C4-2B (cell line): ENCODE results near the gene ARHGAP42.
"Not testable (repeated sequence)": the region's sequence is repeated elsewhere in the genome, so short reads cannot be mapped to it uniquely, and the experiment has no call there.

Experiments
- H3K27ac ChIP-seq: fragments of 450-650 bp; 2 replicates; pipeline ENCODE4 v1.5.1; 2017
- ZFX ChIP-seq: fragments of 450-650 bp; IDR thresholded peaks from 2 replicates; pipeline ENCODE4 v1.6.1; 2017
- TF ChIP-seq, protein P1 (sequence below): fragments of 450-650 bp; conservative IDR thresholded peaks from 2 replicates; pipeline ENCODE4 v1.5.1; 2017; ENCODE audit warnings: mild to moderate bottlenecking

The ARHGAP42 gene

DNA sequence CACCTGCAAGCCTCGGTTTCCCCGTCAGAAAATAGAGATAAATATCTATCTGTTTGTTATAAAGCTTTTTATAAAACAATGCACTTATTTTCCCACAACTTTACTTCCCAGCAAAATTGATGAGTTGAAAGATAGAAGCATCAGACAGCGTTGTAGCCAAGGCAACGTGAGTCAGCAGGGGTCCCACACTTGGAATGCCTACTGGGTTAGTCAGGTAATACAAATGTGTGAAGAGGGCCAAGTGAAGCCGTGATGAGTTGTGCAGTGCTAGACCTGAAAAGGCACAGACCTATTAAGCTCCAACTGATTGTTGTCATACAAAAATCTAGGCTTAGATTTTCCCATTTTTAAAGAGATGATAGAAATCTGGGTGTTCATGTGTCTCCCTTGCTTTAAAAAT lies 323.8 kb downstream of the ARHGAP42 start:
- no peak overlapping the region for H3K27ac ChIP-seq
- TF ChIP-seq ZFX, result no peak
- TF ChIP-seq, protein P1, sequence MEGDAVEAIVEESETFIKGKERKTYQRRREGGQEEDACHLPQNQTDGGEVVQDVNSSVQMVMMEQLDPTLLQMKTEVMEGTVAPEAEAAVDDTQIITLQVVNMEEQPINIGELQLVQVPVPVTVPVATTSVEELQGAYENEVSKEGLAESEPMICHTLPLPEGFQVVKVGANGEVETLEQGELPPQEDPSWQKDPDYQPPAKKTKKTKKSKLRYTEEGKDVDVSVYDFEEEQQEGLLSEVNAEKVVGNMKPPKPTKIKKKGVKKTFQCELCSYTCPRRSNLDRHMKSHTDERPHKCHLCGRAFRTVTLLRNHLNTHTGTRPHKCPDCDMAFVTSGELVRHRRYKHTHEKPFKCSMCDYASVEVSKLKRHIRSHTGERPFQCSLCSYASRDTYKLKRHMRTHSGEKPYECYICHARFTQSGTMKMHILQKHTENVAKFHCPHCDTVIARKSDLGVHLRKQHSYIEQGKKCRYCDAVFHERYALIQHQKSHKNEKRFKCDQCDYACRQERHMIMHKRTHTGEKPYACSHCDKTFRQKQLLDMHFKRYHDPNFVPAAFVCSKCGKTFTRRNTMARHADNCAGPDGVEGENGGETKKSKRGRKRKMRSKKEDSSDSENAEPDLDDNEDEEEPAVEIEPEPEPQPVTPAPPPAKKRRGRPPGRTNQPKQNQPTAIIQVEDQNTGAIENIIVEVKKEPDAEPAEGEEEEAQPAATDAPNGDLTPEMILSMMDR, result no peak

DNA sequence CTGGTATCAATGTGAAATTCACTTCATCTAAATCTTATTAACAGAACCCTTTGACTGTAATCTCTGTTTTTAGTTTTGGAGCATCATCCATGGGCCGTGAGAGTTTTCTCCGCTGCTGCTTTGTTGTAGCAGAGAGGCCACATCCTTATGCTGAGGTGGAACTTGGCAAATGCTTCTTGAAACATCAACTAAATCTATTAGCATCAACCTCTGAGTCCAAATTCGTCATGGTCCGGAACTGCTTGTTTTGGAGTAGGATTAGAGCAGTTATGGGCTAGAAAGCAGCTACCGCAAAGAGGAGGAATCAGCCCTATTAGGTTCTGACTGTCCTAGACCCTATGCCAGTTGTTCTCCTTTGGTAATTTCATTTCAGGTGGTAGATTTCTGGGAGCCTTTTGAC lies 324.8 kb downstream of the ARHGAP42 start:
- TF ChIP-seq, protein P1, result no peak
- no peak for TF ChIP-seq ZFX
- no peak overlapping the region for H3K27ac ChIP-seq

DNA sequence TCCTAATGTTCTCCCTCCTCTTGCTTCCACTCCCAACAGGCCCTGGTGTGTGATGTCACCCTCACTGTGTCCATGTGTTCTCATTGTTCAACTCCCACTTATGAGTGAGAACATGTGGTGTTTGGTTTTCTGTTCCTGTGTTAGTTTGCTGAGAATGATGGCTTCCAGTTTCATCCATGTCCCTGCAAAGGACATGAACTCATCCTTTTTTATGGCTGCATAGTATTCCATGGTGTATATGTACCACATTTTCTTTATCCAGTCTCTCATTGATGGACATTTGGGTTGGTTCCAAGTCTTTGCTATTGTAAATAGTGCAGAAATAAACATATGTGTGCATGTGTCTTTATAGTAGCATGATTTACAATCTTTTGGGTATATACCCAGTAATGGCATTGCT lies 326.6 kb downstream of the ARHGAP42 start:
- H3K27ac ChIP-seq, result not testable (repeated sequence)

DNA sequence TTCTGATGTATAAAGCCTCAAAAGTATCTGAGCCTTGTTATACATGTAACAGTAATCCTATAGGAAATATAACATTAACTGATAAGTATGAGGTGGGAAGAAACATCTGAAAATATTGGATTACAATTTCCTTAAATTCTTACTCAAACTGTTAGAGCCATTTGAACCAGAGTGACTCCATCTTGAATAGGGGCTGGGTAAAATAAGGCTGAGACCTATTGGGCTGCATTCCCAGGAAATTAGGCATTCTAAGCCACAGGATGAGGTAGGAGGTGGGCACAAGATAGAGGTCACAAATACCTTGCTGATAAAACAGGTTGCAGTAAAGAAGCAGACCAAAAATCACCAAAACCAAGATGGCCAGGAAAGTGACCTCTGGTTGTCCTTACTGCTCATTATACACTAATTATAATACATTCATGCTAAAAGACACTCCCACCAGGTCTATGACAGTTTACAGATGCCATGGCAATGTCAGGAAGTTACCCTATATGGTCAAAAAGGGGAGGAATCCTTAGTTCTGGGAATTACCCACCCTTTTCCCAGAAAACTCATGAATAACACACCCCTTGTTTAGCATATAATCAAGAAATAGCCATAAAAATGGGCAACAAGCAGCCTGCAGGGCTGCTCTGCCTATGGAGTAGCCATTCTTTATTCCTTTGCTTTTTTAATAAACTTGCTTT lies 327.7 kb downstream of the ARHGAP42 start:
- TF ChIP-seq, protein P1, result no peak
- TF ChIP-seq ZFX, result no peak
- H3K27ac ChIP-seq, result no peak overlapping the region

DNA sequence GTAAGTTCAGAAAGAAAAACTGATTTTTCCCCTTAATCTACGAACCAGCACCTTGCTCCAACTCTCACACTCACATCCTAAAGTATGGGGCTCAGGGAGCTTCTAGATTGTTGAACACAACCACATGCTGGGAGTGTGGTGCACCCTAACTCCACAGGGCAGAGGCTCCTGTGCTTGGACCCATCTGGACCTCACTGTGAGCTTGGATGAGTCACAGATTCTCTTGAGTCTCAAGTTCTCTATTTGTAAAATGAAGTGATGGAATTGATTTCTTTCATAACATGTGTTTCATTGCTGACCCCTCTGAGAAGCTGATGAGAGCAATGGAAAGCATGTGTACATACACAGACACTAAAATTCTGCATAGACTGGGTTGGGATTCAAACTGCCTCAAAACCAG lies 332.8 kb downstream of the ARHGAP42 start:
- TF ChIP-seq, protein P1, result no peak
- no peak for TF ChIP-seq ZFX
- no peak overlapping the region for H3K27ac ChIP-seq

DNA sequence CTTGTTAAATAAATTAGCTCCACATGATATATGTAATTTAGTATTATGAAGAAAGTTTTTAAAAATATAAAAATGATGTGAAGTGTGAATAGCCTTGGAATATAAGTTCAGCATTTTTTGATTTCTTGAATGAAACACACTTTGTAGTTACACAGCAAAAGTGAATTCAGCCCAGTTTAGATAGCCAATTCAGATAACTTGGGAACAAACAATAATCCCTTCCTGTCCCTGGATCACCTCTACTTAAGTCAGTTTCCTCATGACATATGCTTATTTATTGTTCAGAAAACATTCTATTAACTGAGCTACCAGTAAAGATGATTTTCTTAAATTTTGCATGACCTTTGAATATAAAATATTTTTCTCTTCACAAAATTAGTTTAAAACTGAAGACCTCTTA lies 335.2 kb downstream of the ARHGAP42 start:
- peak overlapping the region; percentile 41; the same call in 1 of the 2 replicates for H3K27ac ChIP-seq
- no peak for TF ChIP-seq ZFX
- TF ChIP-seq, protein P1, result no peak

DNA sequence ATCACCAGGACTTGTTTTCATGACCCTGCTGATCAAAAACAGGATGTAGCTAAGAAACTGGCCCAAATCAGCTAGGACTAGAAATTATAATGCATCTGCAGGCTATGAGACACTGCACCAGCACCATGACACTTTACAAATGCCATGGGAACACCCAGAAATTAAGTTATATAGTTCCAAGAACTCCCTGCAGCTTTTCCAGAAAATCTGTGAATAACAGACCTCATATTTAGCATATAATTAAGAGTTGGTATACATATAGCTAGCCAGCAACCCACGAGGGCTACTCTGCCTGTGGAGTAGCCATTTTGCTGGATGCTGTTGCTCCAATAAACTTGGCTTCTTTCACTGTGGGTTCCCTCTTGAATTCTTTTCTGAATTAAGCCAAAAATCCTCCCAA lies 341.6 kb downstream of the ARHGAP42 start:
- H3K27ac ChIP-seq, result no peak overlapping the region
- TF ChIP-seq ZFX, result no peak
- TF ChIP-seq, protein P1, result no peak

DNA sequence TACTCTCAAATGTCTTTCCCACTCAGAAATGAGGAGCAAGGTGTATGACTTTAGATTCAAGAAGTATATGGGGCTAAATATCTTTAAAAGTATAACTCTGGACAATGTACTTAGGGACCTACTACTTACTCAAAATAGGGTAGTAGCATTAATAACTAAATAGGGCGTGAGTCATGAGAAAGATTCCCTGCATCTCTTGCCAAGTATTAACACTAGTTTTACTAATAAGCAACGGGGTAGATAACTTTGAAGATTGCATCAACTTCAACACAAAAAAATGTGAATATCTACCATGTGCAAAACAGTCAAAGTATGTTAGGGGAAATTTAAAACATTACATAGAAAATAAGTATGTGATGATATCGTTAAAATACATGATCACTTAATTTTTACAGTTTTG lies 342.9 kb downstream of the ARHGAP42 start:
- no peak overlapping the region for H3K27ac ChIP-seq
- TF ChIP-seq, protein P1, result no peak
- no peak for TF ChIP-seq ZFX
